ENCODE data around the gene GRAMD1C. TPM values are rescaled to one million over a fixed set of nuclear protein-coding genes. Genes with fewer than 3 reads are reported as not detected.

GRAMD1C gene
- total and polyA plus RNA-seq, 2 of the 13 experiments (the other 11 are each of a cell fraction or from before 2014, with no cell fraction given): 0.45 TPM; not detected in 1

DNA sequence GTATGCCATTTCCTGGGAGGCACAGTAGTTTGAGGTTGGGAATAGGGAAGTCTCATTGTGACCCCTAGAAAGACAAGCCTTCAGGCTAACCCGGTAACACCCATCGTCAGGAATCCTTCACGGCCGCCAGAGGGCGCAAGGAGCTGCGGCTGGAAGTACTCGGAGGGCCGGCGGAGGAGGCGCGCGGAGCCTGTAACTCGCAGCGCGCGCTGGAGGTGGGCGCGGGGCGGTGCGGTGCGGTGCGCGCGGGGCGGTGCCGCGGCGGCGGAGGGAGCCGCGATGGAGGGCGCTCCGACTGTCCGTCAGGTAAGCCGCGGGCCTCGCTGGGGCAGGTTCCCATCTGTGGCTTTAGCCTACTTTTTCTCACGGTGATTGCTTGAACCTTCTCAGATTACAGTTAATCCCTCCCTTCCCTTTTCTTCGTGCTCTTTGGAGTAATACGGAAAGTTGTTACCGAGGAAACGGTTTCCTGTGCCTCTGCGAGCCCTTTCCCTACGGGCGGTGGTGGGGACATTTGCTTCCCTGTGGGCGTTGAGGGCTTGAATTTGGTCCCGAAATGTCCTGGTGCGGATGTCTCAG is at the start of gene GRAMD1C (continued):
- TF ChIP-seq ZNF205 (CRISPR knock-in tag; IDR thresholded peaks at IDR 0.05) (no peak), FOXK2 (IDR thresholded peaks at IDR 0.05) (no peak), ZNF788 (CRISPR knock-in tag; IDR thresholded peaks at IDR 0.05; ENCODE audit: borderline replicate concordance) (no peak), BORCS8-MEF2B (CRISPR knock-in tag; IDR thresholded peaks at IDR 0.05) (0 out of 2 replicates have a peak, but pooled peaks have one; percentile 27), ZNF841 (CRISPR knock-in tag; IDR thresholded peaks at IDR 0.05; ENCODE audit: borderline replicate concordance) (no peak), ZFP82 (CRISPR knock-in tag; IDR thresholded peaks at IDR 0.05; ENCODE audit: borderline replicate concordance) (no peak; the same call in 1 of the 2 replicates), RELA (CRISPR knock-in tag; IDR thresholded peaks at IDR 0.05) (no peak), ZFX (CRISPR knock-in tag; IDR thresholded peaks at IDR 0.05; ENCODE audit: low read depth) (peak; percentile 41; the same call in 1 of the 2 replicates), PLRG1 (conservative IDR thresholded peaks at IDR 0.05) (no peak), ERF (CRISPR knock-in tag; IDR thresholded peaks at IDR 0.05) (peak; percentile 52; the same call in 1 of the 2 replicates), WIZ (CRISPR knock-in tag; IDR thresholded peaks at IDR 0.05) (no peak), ZNF451 (CRISPR knock-in tag; IDR thresholded peaks at IDR 0.05) (0 out of 2 replicates have a peak, but pooled peaks have one; percentile 36), ZNF530 (CRISPR knock-in tag; IDR thresholded peaks at IDR 0.05; ENCODE audit: low read depth) (no peak), MTA1 (CRISPR knock-in tag; IDR thresholded peaks at IDR 0.05; ENCODE audit: borderline replicate concordance) (peak; percentile 44; the same call in 1 of the 2 replicates), NKX3-1 (CRISPR knock-in tag; IDR thresholded peaks at IDR 0.05) (no peak), DNMT1 (CRISPR knock-in tag; IDR thresholded peaks at IDR 0.05) (no peak), KDM2A (CRISPR knock-in tag; IDR thresholded peaks at IDR 0.05; ENCODE audit: borderline replicate concordance, low read depth) (peak; percentile 97), SRF (IDR thresholded peaks at IDR 0.05; ENCODE audit: low read depth, low read length) (no peak), ZNF790 (CRISPR knock-in tag; IDR thresholded peaks at IDR 0.05; ENCODE audit: borderline replicate concordance) (no peak), SNAPC2 (CRISPR knock-in tag; IDR thresholded peaks at IDR 0.05) (no peak), ZNF878 (CRISPR knock-in tag; IDR thresholded peaks at IDR 0.05) (no peak), ADNP (CRISPR knock-in tag; IDR thresholded peaks at IDR 0.05) (no peak), ZSCAN21 (CRISPR knock-in tag; IDR thresholded peaks at IDR 0.05; ENCODE audit: borderline replicate concordance) (peak; percentile 81), YY1 (IDR thresholded peaks at IDR 0.05; ENCODE audit: insufficient read depth, insufficient replicate concordance, low read depth, low read length) (peak; percentile 66), ARHGAP35 (CRISPR knock-in tag; IDR thresholded peaks at IDR 0.05; ENCODE audit: borderline replicate concordance) (no peak), RFX3 (CRISPR knock-in tag; IDR thresholded peaks at IDR 0.05) (no peak)
- TF ChIP-seq, protein P1, sequence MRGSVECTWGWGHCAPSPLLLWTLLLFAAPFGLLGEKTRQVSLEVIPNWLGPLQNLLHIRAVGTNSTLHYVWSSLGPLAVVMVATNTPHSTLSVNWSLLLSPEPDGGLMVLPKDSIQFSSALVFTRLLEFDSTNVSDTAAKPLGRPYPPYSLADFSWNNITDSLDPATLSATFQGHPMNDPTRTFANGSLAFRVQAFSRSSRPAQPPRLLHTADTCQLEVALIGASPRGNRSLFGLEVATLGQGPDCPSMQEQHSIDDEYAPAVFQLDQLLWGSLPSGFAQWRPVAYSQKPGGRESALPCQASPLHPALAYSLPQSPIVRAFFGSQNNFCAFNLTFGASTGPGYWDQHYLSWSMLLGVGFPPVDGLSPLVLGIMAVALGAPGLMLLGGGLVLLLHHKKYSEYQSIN (CRISPR knock-in tag; IDR thresholded peaks at IDR 0.05; ENCODE audit: borderline replicate concordance): no peak
- TF ChIP-seq, protein P2, sequence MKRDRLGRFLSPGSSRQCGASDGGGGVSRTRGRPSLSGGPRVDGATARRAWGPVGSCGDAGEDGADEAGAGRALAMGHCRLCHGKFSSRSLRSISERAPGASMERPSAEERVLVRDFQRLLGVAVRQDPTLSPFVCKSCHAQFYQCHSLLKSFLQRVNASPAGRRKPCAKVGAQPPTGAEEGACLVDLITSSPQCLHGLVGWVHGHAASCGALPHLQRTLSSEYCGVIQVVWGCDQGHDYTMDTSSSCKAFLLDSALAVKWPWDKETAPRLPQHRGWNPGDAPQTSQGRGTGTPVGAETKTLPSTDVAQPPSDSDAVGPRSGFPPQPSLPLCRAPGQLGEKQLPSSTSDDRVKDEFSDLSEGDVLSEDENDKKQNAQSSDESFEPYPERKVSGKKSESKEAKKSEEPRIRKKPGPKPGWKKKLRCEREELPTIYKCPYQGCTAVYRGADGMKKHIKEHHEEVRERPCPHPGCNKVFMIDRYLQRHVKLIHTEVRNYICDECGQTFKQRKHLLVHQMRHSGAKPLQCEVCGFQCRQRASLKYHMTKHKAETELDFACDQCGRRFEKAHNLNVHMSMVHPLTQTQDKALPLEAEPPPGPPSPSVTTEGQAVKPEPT (CRISPR knock-in tag; IDR thresholded peaks at IDR 0.05; ENCODE audit: low read depth): no peak
- TF ChIP-seq, protein P3, sequence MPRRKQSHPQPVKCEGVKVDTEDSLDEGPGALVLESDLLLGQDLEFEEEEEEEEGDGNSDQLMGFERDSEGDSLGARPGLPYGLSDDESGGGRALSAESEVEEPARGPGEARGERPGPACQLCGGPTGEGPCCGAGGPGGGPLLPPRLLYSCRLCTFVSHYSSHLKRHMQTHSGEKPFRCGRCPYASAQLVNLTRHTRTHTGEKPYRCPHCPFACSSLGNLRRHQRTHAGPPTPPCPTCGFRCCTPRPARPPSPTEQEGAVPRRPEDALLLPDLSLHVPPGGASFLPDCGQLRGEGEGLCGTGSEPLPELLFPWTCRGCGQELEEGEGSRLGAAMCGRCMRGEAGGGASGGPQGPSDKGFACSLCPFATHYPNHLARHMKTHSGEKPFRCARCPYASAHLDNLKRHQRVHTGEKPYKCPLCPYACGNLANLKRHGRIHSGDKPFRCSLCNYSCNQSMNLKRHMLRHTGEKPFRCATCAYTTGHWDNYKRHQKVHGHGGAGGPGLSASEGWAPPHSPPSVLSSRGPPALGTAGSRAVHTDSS (CRISPR knock-in tag; conservative IDR thresholded peaks at IDR 0.05): no peak

Measured in HepG2 (cell line).